Activated naive CD8-positive, alpha-beta T cell treated with anti-CD3 and anti-CD28 coated beads, Interleukin-2, amount 10 ng/mL, durations not matched to agents 7 days and 5 days (primary cell): ENCODE data around the gene RGS13. TPM values are rescaled to one million over a fixed set of nuclear protein-coding genes. Genes with fewer than 3 reads are reported as not detected.

ENCODE experiments used
- ATAC-seq: fragments of 150-1000 bp; cut with Tn5 transposase; one replicate; pipeline ENCODE4 v1.10.0; 2021; ENCODE audit warnings: low read depth, moderate library complexity
- POLR2A ChIA-PET: fragments of 350-600 bp; sonication (Branson Sonifier 250); formaldehyde crosslinking; loops from one replicate; lab custom pipeline; 2021; ENCODE audit warnings: antibody characterized with exemption; lab: Charles Lee
- DNase-seq: peaks from one replicate; pipeline ENCODE4 v3.0.0; 2021
- H3K27ac Mint-ChIP-seq: one replicate; pipeline ENCODE4 v1.8.0; 2022; ENCODE audit warnings: mild to moderate bottlenecking, mixed read lengths
- H3K27me3 Mint-ChIP-seq: one replicate; pipeline ENCODE4 v1.8.0; 2022; ENCODE audit warnings: mild to moderate bottlenecking, moderate library complexity, mixed read lengths
- H3K36me3 Mint-ChIP-seq: one replicate; pipeline ENCODE4 v1.8.0; 2021; ENCODE audit warnings: mild to moderate bottlenecking, mixed read lengths
- H3K4me1 Mint-ChIP-seq: one replicate; pipeline ENCODE4 v1.8.0; 2021; ENCODE audit warnings: mixed read lengths
- H3K4me3 Mint-ChIP-seq: one replicate; pipeline ENCODE4 v1.8.0; 2022; ENCODE audit warnings: mild to moderate bottlenecking, moderate library complexity, mixed read lengths
- H3K9me3 Mint-ChIP-seq: one replicate; pipeline ENCODE4 v1.8.0; 2021; ENCODE audit warnings: mixed read lengths
- total RNA-seq, 2 experiments: library from RNA; stranded (reverse); gene quantifications; one replicate each; pipeline ENCODE4 v1.2.3, GENCODE V29; 2021

RGS13 gene
- total RNA-seq, 2 experiments from 2014 or later, result 0.08 TPM; not detected in 1

- Mint-ChIP-seq H3K36me3 (no peaks in the 10 kb centered on the region), H3K4me1 (no peaks in the 10 kb centered on the region), H3K9me3 (no peaks in the 10 kb centered on the region), H3K27ac (no peak overlapping the region), H3K4me3 (no peak overlapping the region), H3K27me3 (peaks cover 7% of the 10 kb centered on the region)
- DNase-seq (no peak), ATAC-seq (no peak)
- POLR2A ChIA-PET, result no interaction called here
Observed at GRCh38 chr1:192631749-192632148, 4.2 kb upstream of the RGS13 start.

GRCh38 chr1:192632188-192632587 is 3.8 kb upstream of the RGS13 start:
- Mint-ChIP-seq H3K27ac (no peak overlapping the region), H3K36me3 (no peaks in the 10 kb centered on the region), H3K27me3 (peaks cover 7% of the 10 kb centered on the region), H3K4me1 (no peaks in the 10 kb centered on the region), H3K9me3 (no peaks in the 10 kb centered on the region), H3K4me3 (no peak overlapping the region)
- DNase-seq (no peak), ATAC-seq (no peak)
- POLR2A ChIA-PET, result no interaction called here

- Mint-ChIP-seq H3K27me3 (peaks cover 7% of the 10 kb centered on the region), H3K4me1 (no peaks in the 10 kb centered on the region), H3K36me3 (no peaks in the 10 kb centered on the region), H3K4me3 (no peak overlapping the region), H3K27ac (no peak overlapping the region), H3K9me3 (no peaks in the 10 kb centered on the region)
- ATAC-seq, result no peak
- POLR2A ChIA-PET, result no interaction called here
- DNase-seq, result no peak
Observed at GRCh38 chr1:192632641-192633532, 3.1 kb upstream of the RGS13 start.

GRCh38 chr1:192633533-192634253 is 2.3 kb upstream of the RGS13 start:
- no peaks in the 10 kb centered on the region for H3K36me3 Mint-ChIP-seq
- no peak overlapping the region for H3K27ac Mint-ChIP-seq
- peaks cover 7% of the 10 kb centered on the region for H3K27me3 Mint-ChIP-seq
- no peak overlapping the region for H3K4me3 Mint-ChIP-seq
- POLR2A ChIA-PET, result no interaction called here
- no peak for ATAC-seq
- no peaks in the 10 kb centered on the region for H3K4me1 Mint-ChIP-seq
- H3K9me3 Mint-ChIP-seq, result no peaks in the 10 kb centered on the region
- no peak for DNase-seq

GRCh38 chr1:192635041-192635440 is 906 bp upstream of the RGS13 start:
- H3K9me3 Mint-ChIP-seq, result no peaks in the 10 kb centered on the region
- DNase-seq (no peak), ATAC-seq (no peak)
- POLR2A ChIA-PET, result no interaction called here
- H3K27ac Mint-ChIP-seq, result no peak overlapping the region
- H3K4me1 Mint-ChIP-seq, result no peaks in the 10 kb centered on the region
- no peaks in the 10 kb centered on the region for H3K36me3 Mint-ChIP-seq
- no peak overlapping the region for H3K4me3 Mint-ChIP-seq
- H3K27me3 Mint-ChIP-seq, result peaks cover 7% of the 10 kb centered on the region

- POLR2A ChIA-PET, result no interaction called here
- ATAC-seq, result no peak
- no peaks in the 10 kb centered on the region for H3K4me1 Mint-ChIP-seq
- no peaks in the 10 kb centered on the region for H3K36me3 Mint-ChIP-seq
- no peak overlapping the region for H3K4me3 Mint-ChIP-seq
- H3K27me3 Mint-ChIP-seq, result peaks cover 3% of the 10 kb centered on the region
- no peak overlapping the region for H3K27ac Mint-ChIP-seq
- DNase-seq, result no peak
- no peaks in the 10 kb centered on the region for H3K9me3 Mint-ChIP-seq
Observed at GRCh38 chr1:192639607-192640368, 3.8 kb downstream of the RGS13 start.

- DNase-seq (no peak), ATAC-seq (no peak)
- Mint-ChIP-seq H3K4me3 (no peak overlapping the region), H3K27me3 (peaks cover 3% of the 10 kb centered on the region), H3K27ac (no peak overlapping the region), H3K36me3 (no peaks in the 10 kb centered on the region), H3K4me1 (no peaks in the 10 kb centered on the region), H3K9me3 (no peaks in the 10 kb centered on the region)
- POLR2A ChIA-PET, result no interaction called here
Observed at GRCh38 chr1:192652159-192652558, 16.2 kb downstream of the RGS13 start.

GRCh38 chr1:192654120-192654519 is 18.2 kb downstream of the RGS13 start:
- ATAC-seq, result no peak
- Mint-ChIP-seq H3K27me3 (peaks cover under 1% of the 10 kb centered on the region), H3K4me1 (no peaks in the 10 kb centered on the region), H3K27ac (no peak overlapping the region), H3K4me3 (no peak overlapping the region), H3K9me3 (no peaks in the 10 kb centered on the region), H3K36me3 (no peaks in the 10 kb centered on the region)
- DNase-seq, result no peak
- POLR2A ChIA-PET, result no interaction called here

- no peaks in the 10 kb centered on the region for H3K9me3 Mint-ChIP-seq
- POLR2A ChIA-PET, result no interaction called here
- H3K4me3 Mint-ChIP-seq, result no peak overlapping the region
- ATAC-seq (no peak), DNase-seq (no peak)
- no peaks in the 10 kb centered on the region for H3K4me1 Mint-ChIP-seq
- no peak overlapping the region for H3K27ac Mint-ChIP-seq
- no peaks in the 10 kb centered on the region for H3K27me3 Mint-ChIP-seq
- no peaks in the 10 kb centered on the region for H3K36me3 Mint-ChIP-seq
Observed at GRCh38 chr1:192654591-192655251, 18.8 kb downstream of the RGS13 start.

- ATAC-seq (no peak), DNase-seq (no peak)
- H3K4me1 Mint-ChIP-seq, result no peaks in the 10 kb centered on the region
- peaks cover 2% of the 10 kb centered on the region for H3K9me3 Mint-ChIP-seq
- no peaks in the 10 kb centered on the region for H3K36me3 Mint-ChIP-seq
- POLR2A ChIA-PET, result no interaction called here
- no peak overlapping the region for H3K4me3 Mint-ChIP-seq
- no peak overlapping the region for H3K27ac Mint-ChIP-seq
- no peaks in the 10 kb centered on the region for H3K27me3 Mint-ChIP-seq
Observed at GRCh38 chr1:192657760-192658159, 21.8 kb downstream of the RGS13 start.

GRCh38 chr1:192658255-192658654 is 22.3 kb downstream of the RGS13 start:
- POLR2A ChIA-PET, result no interaction called here

GRCh38 chr1:192660613-192661012 is 24.7 kb downstream of the RGS13 start:
- POLR2A ChIA-PET, result no interaction called here
- H3K4me3 Mint-ChIP-seq, result no peak overlapping the region
- no peaks in the 10 kb centered on the region for H3K4me1 Mint-ChIP-seq
- ATAC-seq, result no peak
- no peaks in the 10 kb centered on the region for H3K36me3 Mint-ChIP-seq
- no peak for DNase-seq
- H3K27ac Mint-ChIP-seq, result no peak overlapping the region
- peaks cover 3% of the 10 kb centered on the region for H3K9me3 Mint-ChIP-seq
- H3K27me3 Mint-ChIP-seq, result peaks cover 2% of the 10 kb centered on the region

More at GRCh38 chr1:192658255-192658654, 22.3 kb downstream of the RGS13 start:
- H3K27ac Mint-ChIP-seq, result no peak overlapping the region
- DNase-seq (no peak), ATAC-seq (no peak)
- no peaks in the 10 kb centered on the region for H3K27me3 Mint-ChIP-seq
- no peaks in the 10 kb centered on the region for H3K4me1 Mint-ChIP-seq
- no peaks in the 10 kb centered on the region for H3K36me3 Mint-ChIP-seq
- H3K4me3 Mint-ChIP-seq, result no peak overlapping the region
- peaks cover 3% of the 10 kb centered on the region for H3K9me3 Mint-ChIP-seq

GRCh38 chr1:192668409-192668983 is 32.5 kb downstream of the RGS13 start:
- Mint-ChIP-seq H3K4me3 (no peak overlapping the region), H3K9me3 (no peaks in the 10 kb centered on the region), H3K36me3 (no peaks in the 10 kb centered on the region), H3K27me3 (peaks cover 2% of the 10 kb centered on the region), H3K4me1 (no peaks in the 10 kb centered on the region), H3K27ac (no peak overlapping the region)
- POLR2A ChIA-PET, result no interaction called here
- no peak for ATAC-seq
- no peak for DNase-seq
